Mesodermal cell (in vitro differentiated cells): ENCODE measurements around the gene NADK. TPM values are rescaled to one million over a fixed set of nuclear protein-coding genes. Genes with fewer than 3 reads are reported as not detected.
A peak's percentile ranks its signal among the peaks of the same experiment; 100 is the strongest.

Experiments
- H3K27ac ChIP-seq: 2 replicates; pipeline ENCODE4 v1.7.0; 2013; ENCODE audit warnings: mild to moderate bottlenecking, low read depth, low read length, moderate library complexity; ENCODE audit not compliant: severe bottlenecking
- H3K36me3 ChIP-seq: 2 replicates; pipeline ENCODE4 v1.7.1; 2013; ENCODE audit warnings: mild to moderate bottlenecking, low read length, moderate library complexity; ENCODE audit not compliant: control insufficient read depth, insufficient read depth
- H3K4me1 ChIP-seq: one replicate; pipeline ENCODE4 v1.7.1; 2013; ENCODE audit warnings: mild to moderate bottlenecking, low read length; ENCODE audit not compliant: insufficient read depth, control insufficient read depth, poor library complexity, severe bottlenecking
- H3K4me3 ChIP-seq: 2 replicates; pipeline ENCODE4 v1.7.0; 2013; ENCODE audit warnings: low read length, control low read depth, mild to moderate bottlenecking; ENCODE audit not compliant: insufficient read depth, poor library complexity, severe bottlenecking; ENCODE audit errors: extremely low read depth
- H3K9me3 ChIP-seq: 2 replicates; pipeline ENCODE4 v1.7.1; 2013; ENCODE audit warnings: mild to moderate bottlenecking, low read length, moderate library complexity; ENCODE audit not compliant: control insufficient read depth
- WGBS, 2 experiments: methylation state at CpG; one replicate each; pipeline ENCODE4 v1.1.5; 2013; ENCODE audit warnings: missing lambda C conversion rate in 2 of 2; ENCODE audit not compliant: insufficient coverage in 2 of 2; 5-methylcytosine and 5-hydroxymethylcytosine counted together
- polyA plus RNA-seq, 2 experiments: library from polyadenylated mRNA; stranded (reverse); fragments of 50-300 nt; gene quantifications; one replicate each; pipeline ENCODE4 v1.2.3, GENCODE V29; 2013

Gene NADK, protein sequence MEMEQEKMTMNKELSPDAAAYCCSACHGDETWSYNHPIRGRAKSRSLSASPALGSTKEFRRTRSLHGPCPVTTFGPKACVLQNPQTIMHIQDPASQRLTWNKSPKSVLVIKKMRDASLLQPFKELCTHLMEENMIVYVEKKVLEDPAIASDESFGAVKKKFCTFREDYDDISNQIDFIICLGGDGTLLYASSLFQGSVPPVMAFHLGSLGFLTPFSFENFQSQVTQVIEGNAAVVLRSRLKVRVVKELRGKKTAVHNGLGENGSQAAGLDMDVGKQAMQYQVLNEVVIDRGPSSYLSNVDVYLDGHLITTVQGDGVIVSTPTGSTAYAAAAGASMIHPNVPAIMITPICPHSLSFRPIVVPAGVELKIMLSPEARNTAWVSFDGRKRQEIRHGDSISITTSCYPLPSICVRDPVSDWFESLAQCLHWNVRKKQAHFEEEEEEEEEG
- 49.1 TPM for polyA plus RNA-seq (2013, experiment 1 of 2)
- polyA plus RNA-seq (2013, experiment 2 of 2) = 43.9 TPM

DNA sequence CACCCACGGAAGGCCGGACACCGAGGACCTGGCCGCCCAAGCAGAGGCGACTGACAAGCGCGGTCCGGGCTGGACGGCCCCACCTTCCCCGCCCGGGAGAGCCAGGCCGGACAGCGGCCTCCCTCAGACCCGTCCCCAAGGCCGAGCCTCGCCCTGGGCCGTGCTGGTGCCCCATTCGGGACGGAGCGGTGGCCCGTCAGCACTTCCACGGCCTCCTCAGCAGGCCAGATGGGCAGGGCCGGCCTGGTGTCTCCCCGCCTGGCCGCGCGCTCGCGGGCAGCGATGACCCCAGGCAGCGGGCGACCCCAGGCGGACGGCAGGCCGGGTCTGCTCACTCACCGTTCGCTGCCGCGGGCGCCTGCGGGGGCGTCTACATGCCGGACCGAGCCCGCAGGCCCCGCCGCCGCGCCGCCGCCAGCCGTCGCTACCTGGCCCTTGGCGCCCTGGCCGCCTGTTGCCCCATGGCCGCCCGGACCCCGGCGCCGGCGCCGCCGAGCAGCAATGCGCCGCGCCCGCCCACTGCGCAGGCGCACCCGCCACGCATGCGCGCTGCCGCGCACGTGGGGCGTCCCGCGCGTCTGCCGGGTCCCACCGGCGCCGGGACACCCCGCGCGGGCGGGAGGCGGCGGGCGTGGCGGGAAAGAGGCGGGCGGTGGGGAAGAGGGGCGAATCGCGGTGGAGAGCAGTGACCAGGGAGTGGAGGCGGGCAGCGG, at the start of gene NADK:
Gene NADK (minus strand): TSS at position 521 of the 713 bp plus-strand sequence. CDS start 13,064 bp downstream, outside the sequence.
- no peaks in the 10 kb centered on the region for H3K9me3 ChIP-seq
- 0% methylated on average over 77 to 79 of the region's 99 CpGs for WGBS, 2 experiments
- peak within 1 kb of the TSS; percentile 72 for H3K4me3 ChIP-seq
- H3K27ac ChIP-seq = peak within 1 kb of the TSS; percentile 29
- peaks cover 18% of the 10 kb centered on the region for H3K36me3 ChIP-seq
- H3K4me1 ChIP-seq = peaks cover 5% of the 10 kb centered on the region

DNA sequence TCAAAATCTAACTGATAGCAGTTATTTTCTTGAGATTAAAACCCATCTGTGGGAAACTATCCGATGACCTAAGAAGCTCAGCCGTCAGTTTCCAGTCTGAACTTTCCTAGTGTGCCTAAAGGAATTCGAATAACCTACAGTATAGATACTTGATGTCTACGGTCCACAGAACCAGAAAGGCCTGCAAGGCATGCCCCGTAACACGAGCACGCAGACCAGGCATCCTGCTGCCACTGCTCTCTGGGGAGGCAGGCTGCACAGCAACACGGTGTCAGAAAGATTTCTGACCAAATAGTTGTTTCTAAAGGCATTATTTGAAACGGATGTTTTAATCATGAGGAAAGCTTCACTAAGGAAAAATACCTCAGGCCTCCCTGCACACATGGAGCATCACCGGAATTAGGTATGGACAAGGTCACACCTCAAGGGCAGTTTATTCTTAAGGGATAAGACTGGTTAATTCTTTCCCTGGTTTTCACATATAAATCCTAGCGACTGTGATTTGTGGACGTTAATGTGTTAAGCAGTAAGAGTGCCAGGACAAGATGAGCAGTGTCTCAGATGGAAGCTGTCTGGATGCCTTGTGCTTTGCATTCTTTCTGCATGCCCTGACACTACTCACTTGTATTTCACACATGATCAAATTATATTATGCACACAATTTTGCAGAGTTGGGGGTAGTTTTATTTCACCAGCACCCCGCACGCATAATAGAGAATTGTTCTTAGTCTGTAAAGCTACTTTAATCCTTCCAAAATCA, 49.0 kb upstream of the NADK start:
- Histone ChIP-seq H3K36me3 (peaks cover 85% of the 10 kb centered on the region), H3K4me1 (peaks cover 11% of the 10 kb centered on the region), H3K9me3 (no peaks in the 10 kb centered on the region), H3K4me3 (no peak overlapping the region), H3K27ac (peak overlapping the region; percentile 59)
- 86 to 92% methylated on average over 8 to 10 of the region's 14 CpGs for WGBS, 2 experiments

DNA sequence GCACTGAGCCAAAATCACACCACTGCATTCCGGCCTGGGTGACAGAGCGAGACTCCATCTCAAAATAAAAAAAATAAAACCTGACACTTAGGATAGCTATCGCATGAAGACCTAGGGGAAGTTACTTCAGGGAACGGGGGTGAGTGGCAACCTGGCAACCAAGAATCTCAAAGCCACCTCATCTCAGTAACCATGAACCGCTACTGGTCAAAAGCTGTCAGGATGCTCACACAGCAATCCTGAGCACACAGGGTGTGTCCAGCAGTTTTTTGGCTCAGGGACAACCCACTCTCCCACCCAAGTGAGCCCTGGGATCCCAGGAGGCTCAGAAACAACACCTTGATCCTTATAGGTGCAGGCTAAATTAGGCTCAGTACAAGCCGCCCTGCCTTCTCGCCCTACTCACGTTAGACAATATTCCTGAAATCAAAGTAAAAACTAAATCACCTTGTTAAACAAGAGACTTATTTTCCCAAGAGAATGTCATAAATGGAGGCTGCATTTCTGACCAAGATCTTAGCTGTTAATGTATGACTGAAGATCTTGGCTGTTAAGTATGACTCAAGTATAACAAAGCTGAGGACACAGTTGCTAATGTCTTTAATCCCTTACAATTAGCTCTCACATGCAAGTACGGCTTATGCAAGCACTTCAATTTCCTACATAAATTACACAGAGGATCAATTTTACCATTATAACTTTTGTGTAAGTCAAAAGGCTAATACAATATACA, 48.3 kb upstream of the NADK start:
- Histone ChIP-seq H3K27ac (peak overlapping the region; percentile 59), H3K9me3 (no peaks in the 10 kb centered on the region), H3K36me3 (peaks cover 85% of the 10 kb centered on the region), H3K4me3 (no peak overlapping the region), H3K4me1 (peaks cover 11% of the 10 kb centered on the region)
- WGBS, 2 experiments = 97 to 100% methylated on average over 3 of the region's 9 CpGs

DNA sequence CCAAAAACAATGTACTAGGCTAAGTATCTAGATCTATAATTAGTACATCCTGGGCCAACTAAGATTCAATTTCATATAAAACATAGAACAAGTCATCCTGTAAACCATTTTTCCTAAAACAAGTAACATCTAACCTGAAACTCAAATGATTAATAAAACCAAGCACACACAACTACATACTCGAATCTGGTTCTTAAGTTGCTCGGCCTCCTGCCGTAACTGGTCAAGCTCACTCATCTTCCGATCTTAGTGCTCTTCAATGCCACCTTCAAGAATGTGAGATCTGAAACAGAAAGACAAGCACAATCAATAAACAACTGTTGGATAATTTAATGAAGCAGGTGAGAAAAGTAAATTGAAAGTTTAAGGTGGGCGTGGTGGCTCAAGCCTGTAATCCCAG, 46.9 kb upstream of the NADK start:
- Histone ChIP-seq H3K27ac (no peak overlapping the region), H3K36me3 (peaks cover 86% of the 10 kb centered on the region), H3K9me3 (no peaks in the 10 kb centered on the region), H3K4me1 (peaks cover 11% of the 10 kb centered on the region), H3K4me3 (no peak overlapping the region)
- WGBS, 2 experiments = 80 to 92% methylated on average over 1 to 3 of the region's 5 CpGs

DNA sequence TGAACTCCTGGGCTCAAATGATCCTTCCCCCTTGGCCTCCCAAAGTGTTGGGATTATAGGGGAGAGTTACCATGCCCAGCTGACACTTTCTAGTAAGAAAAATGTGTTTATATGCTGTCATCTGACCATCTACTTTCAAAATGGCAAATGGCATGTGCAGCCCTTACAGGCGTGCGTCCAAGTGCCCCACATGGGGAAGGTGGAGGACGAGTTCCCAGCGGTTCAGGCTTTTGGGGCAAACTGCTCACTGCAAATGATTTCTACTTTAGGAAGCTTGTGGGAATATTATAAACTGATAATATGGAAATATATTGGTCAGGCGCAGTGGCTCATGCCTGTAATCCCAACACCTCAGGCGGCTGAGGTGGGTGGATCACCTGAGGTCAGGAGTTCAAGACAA, 41.5 kb upstream of the NADK start:
- H3K4me3 ChIP-seq = no peak overlapping the region
- no peaks in the 10 kb centered on the region for H3K9me3 ChIP-seq
- 94 to 100% methylated on average over 4 to 6 of the region's 6 CpGs for WGBS, 2 experiments
- peaks cover 94% of the 10 kb centered on the region for H3K36me3 ChIP-seq
- no peaks in the 10 kb centered on the region for H3K4me1 ChIP-seq
- no peak overlapping the region for H3K27ac ChIP-seq

DNA sequence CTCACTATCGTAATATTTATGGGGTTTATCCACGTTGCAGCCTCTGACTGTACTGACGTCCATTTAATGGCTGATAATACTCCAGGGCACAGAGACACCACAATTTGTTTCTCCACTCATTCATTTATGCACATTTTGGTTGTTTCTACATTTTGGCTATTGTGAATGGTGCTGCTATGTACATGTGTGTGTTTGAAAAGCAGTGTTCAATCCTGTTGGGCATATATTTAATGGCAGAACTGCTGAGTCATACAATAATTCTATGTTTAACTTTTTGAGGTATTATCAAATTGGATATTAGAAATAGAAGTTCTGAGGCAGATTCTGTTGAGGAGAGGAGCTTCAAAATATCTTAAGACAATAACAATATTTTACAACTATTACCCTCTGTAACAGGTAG, 39.0 kb upstream of the NADK start:
- Histone ChIP-seq H3K27ac (no peak overlapping the region), H3K36me3 (peaks cover 96% of the 10 kb centered on the region), H3K4me1 (no peaks in the 10 kb centered on the region), H3K9me3 (no peaks in the 10 kb centered on the region), H3K4me3 (no peak overlapping the region)
- WGBS, 2 experiments = 94 to 100% methylated on average over 2 to 3 of the region's 3 CpGs

DNA sequence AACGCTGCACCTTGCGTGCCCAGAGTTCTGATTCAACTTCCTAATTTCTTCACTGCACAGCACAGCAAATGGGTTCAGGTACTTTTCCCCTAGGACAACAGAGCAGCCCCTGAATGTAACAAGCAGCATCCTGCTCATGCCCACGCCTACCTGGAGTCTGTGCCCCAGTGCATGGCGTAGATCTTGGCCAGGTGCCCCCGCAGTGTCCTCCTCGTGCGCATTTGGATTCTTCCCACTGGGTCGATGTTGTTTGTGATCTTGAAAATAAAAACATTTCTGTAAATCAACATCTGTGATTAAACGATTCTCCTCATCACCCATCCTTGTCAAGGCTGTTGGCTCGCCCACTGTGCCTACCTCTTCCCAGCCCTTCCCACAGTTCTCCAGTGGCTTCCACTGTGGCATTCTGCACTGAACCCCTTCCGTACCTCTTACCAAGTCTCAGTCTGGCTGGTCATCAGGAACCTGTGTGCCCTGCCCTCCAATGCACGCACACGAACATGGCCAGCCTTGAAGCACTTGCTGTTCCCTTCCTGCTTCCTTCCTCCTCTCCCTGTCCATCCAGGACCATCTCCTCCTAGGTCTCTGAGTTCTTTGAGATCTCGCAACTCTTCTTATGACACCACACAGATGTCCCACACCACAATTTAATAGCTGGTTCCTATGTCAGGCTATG, 37.5 kb upstream of the NADK start:
- H3K27ac ChIP-seq = no peak overlapping the region
- 97 to 99% methylated on average over 10 to 12 of the region's 14 CpGs for WGBS, 2 experiments
- H3K36me3 ChIP-seq = peaks cover 95% of the 10 kb centered on the region
- H3K4me1 ChIP-seq = no peaks in the 10 kb centered on the region
- no peak overlapping the region for H3K4me3 ChIP-seq
- H3K9me3 ChIP-seq = no peaks in the 10 kb centered on the region

DNA sequence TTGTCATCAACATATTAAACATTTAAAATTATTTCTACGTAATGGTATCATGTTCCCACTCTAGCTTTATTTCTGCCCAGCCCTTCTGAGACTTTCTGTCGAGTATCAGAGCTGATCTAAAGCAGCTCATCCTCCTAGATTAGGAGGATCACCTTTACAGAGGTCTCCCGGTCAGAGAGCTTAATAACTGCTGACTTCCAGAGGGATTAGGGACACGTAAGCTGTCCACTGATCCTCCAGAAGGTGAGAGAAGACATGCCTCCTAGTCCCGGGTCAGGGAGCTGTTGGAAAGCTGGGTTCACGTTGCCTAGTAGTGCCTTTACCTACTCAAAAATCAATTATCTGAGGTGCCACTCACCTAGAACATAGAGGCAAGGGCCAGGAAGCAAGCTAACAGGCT, 31.2 kb upstream of the NADK start:
- no peaks in the 10 kb centered on the region for H3K4me1 ChIP-seq
- H3K27ac ChIP-seq = no peak overlapping the region
- WGBS, 2 experiments = 93 to 95% methylated on average over 3 to 5 of the region's 6 CpGs
- H3K36me3 ChIP-seq = peaks cover 93% of the 10 kb centered on the region
- H3K4me3 ChIP-seq = no peak overlapping the region
- H3K9me3 ChIP-seq = no peaks in the 10 kb centered on the region

DNA sequence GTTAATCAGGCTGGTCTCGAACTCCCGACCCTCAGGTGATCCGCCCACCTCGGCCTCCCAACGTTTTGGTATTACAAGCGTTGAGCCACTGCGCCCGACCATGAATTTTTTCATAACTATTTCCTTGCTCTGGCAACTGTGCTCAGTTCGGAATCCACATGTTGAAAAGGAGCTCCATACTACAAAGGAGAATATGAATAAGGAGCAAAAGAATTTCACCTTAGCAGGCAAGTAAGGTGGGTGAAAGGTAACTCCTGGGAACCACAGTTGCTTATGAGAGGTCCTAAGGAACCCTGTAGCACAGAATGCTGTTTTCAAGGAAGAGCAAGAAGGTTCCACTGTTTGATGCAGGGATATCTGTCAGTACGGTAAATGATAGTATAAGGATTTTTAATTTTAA, 29.9 kb upstream of the NADK start:
- 90 to 98% methylated on average over 9 to 10 of the region's 10 CpGs for WGBS, 2 experiments
- Histone ChIP-seq H3K9me3 (no peaks in the 10 kb centered on the region), H3K4me1 (no peaks in the 10 kb centered on the region), H3K36me3 (peaks cover 92% of the 10 kb centered on the region), H3K27ac (no peak overlapping the region), H3K4me3 (no peak overlapping the region)
